OCI-LY7 (cell line): Measurements from ENCODE around the gene GTPBP6.

Experiments
- EZH2phosphoT487 ChIP-seq: fragments of 200-600 bp; sonication (generic); IDR thresholded peaks from 2 replicates; pipeline ENCODE4 v1.6.1; 2018; ENCODE audit warnings: low read depth, borderline replicate concordance, mild to moderate bottlenecking, mixed run types, antibody characterized with exemption, low read length, moderate library complexity, mixed read lengths
- TF ChIP-seq, protein P1 (sequence below): fragments of 200-600 bp; sonication (generic); conservative IDR thresholded peaks from 2 replicates; pipeline ENCODE4 v1.5.1; 2014; ENCODE audit warnings: mild to moderate bottlenecking, antibody characterized with exemption, low read length, moderate library complexity, mixed read lengths

DNA sequence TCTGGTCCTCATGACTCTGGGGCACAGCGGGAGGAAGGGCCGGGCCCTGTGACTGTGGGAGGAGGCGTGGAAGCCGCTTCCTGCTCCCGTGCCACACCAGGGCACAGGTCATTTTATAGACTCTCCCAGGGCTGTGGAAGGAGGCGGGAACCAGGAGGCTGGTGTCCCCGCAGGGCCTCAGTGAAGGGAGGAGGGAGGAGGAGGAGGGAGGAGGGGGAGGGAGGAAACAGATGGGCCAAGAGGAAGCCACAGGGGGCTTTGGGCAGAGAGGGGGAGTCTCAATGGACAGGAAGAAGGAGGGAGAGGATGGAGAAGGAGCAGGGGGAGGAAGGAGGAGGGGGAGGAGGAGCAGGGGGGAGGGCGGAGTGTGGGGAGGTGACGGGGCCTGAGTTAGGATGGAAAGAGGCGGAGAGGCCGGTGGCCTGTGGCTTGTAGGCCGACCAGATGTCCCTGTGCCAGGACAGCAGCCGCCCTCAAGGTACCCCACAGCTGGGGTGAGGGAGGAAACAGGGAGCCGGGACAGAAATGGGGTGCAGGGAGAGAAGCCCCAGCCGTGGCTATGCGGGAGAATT, 43.6 kb downstream of the GTPBP6 start:
- TF ChIP-seq, protein P1, sequence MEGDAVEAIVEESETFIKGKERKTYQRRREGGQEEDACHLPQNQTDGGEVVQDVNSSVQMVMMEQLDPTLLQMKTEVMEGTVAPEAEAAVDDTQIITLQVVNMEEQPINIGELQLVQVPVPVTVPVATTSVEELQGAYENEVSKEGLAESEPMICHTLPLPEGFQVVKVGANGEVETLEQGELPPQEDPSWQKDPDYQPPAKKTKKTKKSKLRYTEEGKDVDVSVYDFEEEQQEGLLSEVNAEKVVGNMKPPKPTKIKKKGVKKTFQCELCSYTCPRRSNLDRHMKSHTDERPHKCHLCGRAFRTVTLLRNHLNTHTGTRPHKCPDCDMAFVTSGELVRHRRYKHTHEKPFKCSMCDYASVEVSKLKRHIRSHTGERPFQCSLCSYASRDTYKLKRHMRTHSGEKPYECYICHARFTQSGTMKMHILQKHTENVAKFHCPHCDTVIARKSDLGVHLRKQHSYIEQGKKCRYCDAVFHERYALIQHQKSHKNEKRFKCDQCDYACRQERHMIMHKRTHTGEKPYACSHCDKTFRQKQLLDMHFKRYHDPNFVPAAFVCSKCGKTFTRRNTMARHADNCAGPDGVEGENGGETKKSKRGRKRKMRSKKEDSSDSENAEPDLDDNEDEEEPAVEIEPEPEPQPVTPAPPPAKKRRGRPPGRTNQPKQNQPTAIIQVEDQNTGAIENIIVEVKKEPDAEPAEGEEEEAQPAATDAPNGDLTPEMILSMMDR: no peak
- TF ChIP-seq EZH2phosphoT487: no peak
